Astrocyte (in vitro differentiated cells and primary cell): ENCODE data around the gene MAN2A1. TPM values are rescaled to one million over a fixed set of nuclear protein-coding genes. Genes with fewer than 3 reads are reported as not detected.
A peak's percentile ranks its signal among the peaks of the same experiment; 100 is the strongest.

ENCODE experiments used
- DNase-seq: peaks from one replicate; pipeline ENCODE4 v3.0.0-alpha.2; 2010; ENCODE audit warnings: low read depth
- FAIRE-seq: peaks from 2 replicates; lab custom pipeline; 2011; peaks lifted over from hg19 to GRCh38; lab: Jason Lieb, UNC
- H2AFZ ChIP-seq: 2 replicates; pipeline ENCODE4 v1.6.0; 2012; ENCODE audit warnings: low read depth, low read length, inconsistent platforms
- H3K27ac ChIP-seq: 2 replicates; pipeline ENCODE4 v1.5.1; 2011; ENCODE audit warnings: low read depth, low read length, inconsistent platforms
- H3K27me3 ChIP-seq: 2 replicates; pipeline ENCODE4 v1.6.0; 2011; ENCODE audit warnings: low read length, inconsistent platforms; ENCODE audit not compliant: insufficient read depth
- H3K36me3 ChIP-seq: 2 replicates; pipeline ENCODE4 v1.5.1; 2011; ENCODE audit warnings: low read length, inconsistent platforms; ENCODE audit not compliant: insufficient read depth
- H3K4me1 ChIP-seq: 2 replicates; pipeline ENCODE4 v1.5.1; 2011; ENCODE audit warnings: low read length, inconsistent platforms; ENCODE audit not compliant: insufficient read depth
- H3K4me2 ChIP-seq: 2 replicates; pipeline ENCODE4 v1.6.0; 2012; ENCODE audit warnings: low read length, inconsistent platforms
- H3K4me3 ChIP-seq: 2 replicates; pipeline ENCODE4 v1.5.1; 2011; ENCODE audit warnings: low read depth, mild to moderate bottlenecking, low read length, inconsistent platforms; ENCODE audit not compliant: insufficient read depth
- H3K79me2 ChIP-seq: 2 replicates; pipeline ENCODE4 v1.6.0; 2012; ENCODE audit warnings: mild to moderate bottlenecking, low read length, inconsistent platforms; ENCODE audit not compliant: insufficient read depth
- H3K9ac ChIP-seq: 2 replicates; pipeline ENCODE4 v1.6.0; 2012; ENCODE audit warnings: mild to moderate bottlenecking, low read length, inconsistent platforms
- H3K9me3 ChIP-seq: 2 replicates; pipeline ENCODE4 v1.5.1; 2012; ENCODE audit warnings: low read depth, mild to moderate bottlenecking, low read length, inconsistent platforms; ENCODE audit not compliant: insufficient read depth
- H4K20me1 ChIP-seq: 2 replicates; pipeline ENCODE4 v1.6.0; 2012; ENCODE audit warnings: low read length, inconsistent platforms; ENCODE audit not compliant: insufficient read depth
- H3K27ac Mint-ChIP-seq: one replicate; pipeline ENCODE4 v1.8.0; 2021; ENCODE audit warnings: mild to moderate bottlenecking, mixed read lengths; ENCODE audit not compliant: unreplicated experiment
- H3K27me3 Mint-ChIP-seq: one replicate; pipeline ENCODE4 v1.8.0; 2021; ENCODE audit warnings: low read depth, mixed read lengths; ENCODE audit not compliant: unreplicated experiment
- H3K36me3 Mint-ChIP-seq: one replicate; pipeline ENCODE4 v1.8.0; 2021; ENCODE audit warnings: low read depth, mixed read lengths; ENCODE audit not compliant: unreplicated experiment
- H3K4me1 Mint-ChIP-seq: one replicate; pipeline ENCODE4 v1.8.0; 2021; ENCODE audit warnings: low read depth, mixed read lengths; ENCODE audit not compliant: unreplicated experiment
- H3K4me3 Mint-ChIP-seq: one replicate; pipeline ENCODE4 v1.8.0; 2021; ENCODE audit warnings: mild to moderate bottlenecking, moderate library complexity, mixed read lengths; ENCODE audit not compliant: unreplicated experiment
- H3K9me3 Mint-ChIP-seq: one replicate; pipeline ENCODE4 v1.8.0; 2021; ENCODE audit warnings: mild to moderate bottlenecking, mixed read lengths; ENCODE audit not compliant: unreplicated experiment
- CTCF ChIP-seq: IDR thresholded peaks from 2 replicates; pipeline ENCODE4 v1.5.1; 2011; ENCODE audit warnings: low read depth, mild to moderate bottlenecking, inconsistent platforms, low read length, moderate library complexity; ENCODE audit not compliant: insufficient read depth
- EZH2 ChIP-seq: IDR thresholded peaks from 2 replicates; pipeline ENCODE4 v1.6.1; 2012; ENCODE audit warnings: mild to moderate bottlenecking, low read length, inconsistent platforms; ENCODE audit not compliant: insufficient read depth
- total RNA-seq: library from RNA; stranded (reverse); gene quantifications from 2 replicates; pipeline ENCODE4 v1.2.1, GENCODE V29; 2021

Gene MAN2A1
- total RNA-seq, 1 donor from 2014 or later: 109 TPM

GRCh38 chr5:109863752-109864151, 174.0 kb downstream of the MAN2A1 start:
- H3K27me3 Mint-ChIP-seq: no peaks in the 10 kb centered on the region
- H3K4me1 Mint-ChIP-seq: peaks cover 53% of the 10 kb centered on the region
- peak overlapping the region; percentile 70 for H3K27ac Mint-ChIP-seq
- Histone ChIP-seq H3K9me3 (no peaks in the 10 kb centered on the region), H2AFZ (no peak overlapping the region), H3K36me3 (no peaks in the 10 kb centered on the region), H3K79me2 (no peaks in the 10 kb centered on the region), H3K4me2 (no peak overlapping the region), H3K27ac (peak overlapping the region; percentile 76), H3K27me3 (no peaks in the 10 kb centered on the region), H3K4me1 (peaks cover 40% of the 10 kb centered on the region), H4K20me1 (no peaks in the 10 kb centered on the region), H3K4me3 (no peak overlapping the region), H3K9ac (peak overlapping the region; percentile 25)
- DNase-seq (peak; percentile 38), FAIRE-seq (no peak)
- H3K9me3 Mint-ChIP-seq: peaks cover 1% of the 10 kb centered on the region
- H3K36me3 Mint-ChIP-seq: peaks cover 6% of the 10 kb centered on the region
- no peak overlapping the region for H3K4me3 Mint-ChIP-seq
- TF ChIP-seq CTCF (no peak), EZH2 (no peak)

- H3K4me3 Mint-ChIP-seq: peak overlapping the region; percentile 11
- H3K4me1 Mint-ChIP-seq: peaks cover 50% of the 10 kb centered on the region
- H3K27ac ChIP-seq: peak overlapping the region; percentile 97
- H3K9ac ChIP-seq: peak overlapping the region; percentile 71
- H3K4me2 ChIP-seq: peak overlapping the region; percentile 68
- H3K79me2 ChIP-seq: no peaks in the 10 kb centered on the region
- H3K27me3 Mint-ChIP-seq: no peaks in the 10 kb centered on the region
- H3K9me3 Mint-ChIP-seq: no peaks in the 10 kb centered on the region
- peak; percentile 85 for FAIRE-seq
- H3K36me3 Mint-ChIP-seq: peaks cover 4% of the 10 kb centered on the region
- DNase-seq: peak; percentile 100
- TF ChIP-seq EZH2 (no peak), CTCF (no peak)
- H3K4me3 ChIP-seq: no peak overlapping the region
- H4K20me1 ChIP-seq: no peaks in the 10 kb centered on the region
- no peaks in the 10 kb centered on the region for H3K9me3 ChIP-seq
- H3K36me3 ChIP-seq: no peaks in the 10 kb centered on the region
- no peaks in the 10 kb centered on the region for H3K27me3 ChIP-seq
- H3K27ac Mint-ChIP-seq: peak overlapping the region; percentile 85
- H2AFZ ChIP-seq: no peak overlapping the region
- peaks cover 46% of the 10 kb centered on the region for H3K4me1 ChIP-seq
These were observed 175.9 kb downstream of the MAN2A1 start for GRCh38 chr5:109865637-109866036.

GRCh38 chr5:109866051-109866450, 176.3 kb downstream of the MAN2A1 start:
- peak; percentile 95 for DNase-seq
- H3K9ac ChIP-seq: peak overlapping the region; percentile 71
- no peaks in the 10 kb centered on the region for H3K27me3 Mint-ChIP-seq
- H3K27ac Mint-ChIP-seq: peak overlapping the region; percentile 85
- TF ChIP-seq CTCF (no peak), EZH2 (no peak)
- H3K4me1 ChIP-seq: peaks cover 46% of the 10 kb centered on the region
- peaks cover 50% of the 10 kb centered on the region for H3K4me1 Mint-ChIP-seq
- peak overlapping the region; percentile 47 for H3K4me3 Mint-ChIP-seq
- H3K27me3 ChIP-seq: no peaks in the 10 kb centered on the region
- H3K27ac ChIP-seq: peak overlapping the region; percentile 97
- H3K36me3 ChIP-seq: no peaks in the 10 kb centered on the region
- no peaks in the 10 kb centered on the region for H3K79me2 ChIP-seq
- H3K9me3 Mint-ChIP-seq: no peaks in the 10 kb centered on the region
- peak overlapping the region; percentile 68 for H3K4me2 ChIP-seq
- H3K4me3 ChIP-seq: no peak overlapping the region
- H3K36me3 Mint-ChIP-seq: peaks cover 2% of the 10 kb centered on the region
- H3K9me3 ChIP-seq: no peaks in the 10 kb centered on the region
- no peak for FAIRE-seq
- no peak overlapping the region for H2AFZ ChIP-seq
- no peaks in the 10 kb centered on the region for H4K20me1 ChIP-seq
